Gastroesophageal sphincter (tissue), 3 donors: ENCODE data around the gene AGBL4.

Experiments used
- CTCF ChIP-seq, 4 experiments: fragments of 200-600 bp in 2 of 4; fragments of 450-650 bp in 2 of 4; sonication (generic) in 1 of 4; IDR thresholded peaks; one replicate each; pipeline ENCODE4 v1.5.1; 2017 to 2019; ENCODE audit warnings: antibody characterized with exemption in 4 of 4, mild to moderate bottlenecking in 2 of 4, moderate library complexity in 2 of 4
- POLR2A ChIP-seq, 2 donors: fragments of 450-650 bp; IDR thresholded peaks; one replicate each; pipeline ENCODE4 v1.6.1; 2017; ENCODE audit warnings: antibody characterized with exemption in 2 of 2, mild to moderate bottlenecking in 2 of 2, moderate library complexity in 1 of 2
- POLR2AphosphoS5 ChIP-seq: sonication (generic); formaldehyde crosslinking; IDR thresholded peaks from one replicate; pipeline ENCODE4 v1.6.1; 2017; ENCODE audit warnings: antibody characterized with exemption

- TF ChIP-seq POLR2A (IDR thresholded peaks at IDR 0.05) (no peak), CTCF (IDR thresholded peaks at IDR 0.05) (no peak), POLR2AphosphoS5 (no peak)
These were observed 1350.2 kb downstream of the AGBL4 start for GRCh38 chr1:48673332-48674105.
